B cell (primary cell): ENCODE measurements around the gene ZBTB32.

Experiments
- EZH2 ChIP-seq: IDR thresholded peaks from 2 replicates; pipeline ENCODE4 v1.6.1; 2012; ENCODE audit warnings: borderline replicate concordance, low read depth, mild to moderate bottlenecking, moderate library complexity, low read length; ENCODE audit not compliant: insufficient read depth, poor library complexity, severe bottlenecking
- TF ChIP-seq, protein P1 (sequence below): fragments of 200-600 bp; IDR thresholded peaks from one replicate; pipeline ENCODE4 v1.8.0; 2022; ENCODE audit warnings: antibody characterized with exemption, mild to moderate bottlenecking

DNA sequence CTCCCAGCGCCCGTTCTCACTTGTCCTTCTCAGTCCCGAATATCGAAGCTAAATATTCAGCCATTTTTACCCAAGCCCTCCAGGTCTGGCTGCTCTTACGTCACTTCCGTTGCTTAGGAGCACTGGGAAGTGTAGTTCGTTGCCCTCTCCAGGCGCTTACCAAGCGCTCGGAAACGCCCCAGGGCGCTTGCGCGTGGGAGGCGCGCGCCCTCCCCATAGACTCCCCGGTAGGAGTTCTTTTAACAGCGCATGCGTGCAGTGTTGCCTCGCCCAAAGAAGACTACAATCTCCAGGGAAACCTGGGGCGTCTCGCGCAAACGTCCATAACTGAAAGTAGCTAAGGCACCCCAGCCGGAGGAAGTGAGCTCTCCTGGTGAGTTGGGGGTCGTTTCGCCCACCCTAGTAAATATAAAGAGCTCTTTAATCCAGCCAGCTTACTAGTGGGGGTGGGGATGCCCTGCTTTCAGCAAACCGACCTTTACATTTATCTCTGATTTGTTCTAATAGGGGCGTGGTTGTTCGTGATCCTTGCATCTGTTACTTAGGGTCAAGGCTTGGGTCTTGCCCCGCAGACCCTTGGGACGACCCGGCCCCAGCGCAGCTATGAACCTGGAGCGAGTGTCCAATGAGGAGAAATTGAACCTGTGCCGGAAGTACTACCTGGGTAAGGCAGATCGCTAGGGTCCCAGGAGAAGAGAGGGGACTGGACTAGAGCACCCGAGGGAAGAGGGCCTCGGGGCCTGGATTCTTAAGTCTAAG is 41.1 kb downstream of the ZBTB32 start, which contains the start of the genes PSENEN and U2AF1L4:
- TF ChIP-seq, protein P1, sequence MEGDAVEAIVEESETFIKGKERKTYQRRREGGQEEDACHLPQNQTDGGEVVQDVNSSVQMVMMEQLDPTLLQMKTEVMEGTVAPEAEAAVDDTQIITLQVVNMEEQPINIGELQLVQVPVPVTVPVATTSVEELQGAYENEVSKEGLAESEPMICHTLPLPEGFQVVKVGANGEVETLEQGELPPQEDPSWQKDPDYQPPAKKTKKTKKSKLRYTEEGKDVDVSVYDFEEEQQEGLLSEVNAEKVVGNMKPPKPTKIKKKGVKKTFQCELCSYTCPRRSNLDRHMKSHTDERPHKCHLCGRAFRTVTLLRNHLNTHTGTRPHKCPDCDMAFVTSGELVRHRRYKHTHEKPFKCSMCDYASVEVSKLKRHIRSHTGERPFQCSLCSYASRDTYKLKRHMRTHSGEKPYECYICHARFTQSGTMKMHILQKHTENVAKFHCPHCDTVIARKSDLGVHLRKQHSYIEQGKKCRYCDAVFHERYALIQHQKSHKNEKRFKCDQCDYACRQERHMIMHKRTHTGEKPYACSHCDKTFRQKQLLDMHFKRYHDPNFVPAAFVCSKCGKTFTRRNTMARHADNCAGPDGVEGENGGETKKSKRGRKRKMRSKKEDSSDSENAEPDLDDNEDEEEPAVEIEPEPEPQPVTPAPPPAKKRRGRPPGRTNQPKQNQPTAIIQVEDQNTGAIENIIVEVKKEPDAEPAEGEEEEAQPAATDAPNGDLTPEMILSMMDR = no peak
- no peak for TF ChIP-seq EZH2
